Fibroblast of the aortic adventitia (primary cell): ENCODE results near the gene KCTD8. TPM values are rescaled to one million over a fixed set of nuclear protein-coding genes. Genes with fewer than 3 reads are reported as not detected.
"Not testable (repeated sequence)": the region's sequence is repeated elsewhere in the genome, so short reads cannot be mapped to it uniquely, and the experiment has no call there.

Experiments
- DNase-seq: peaks from one replicate; pipeline ENCODE4 v3.0.0-alpha.2; 2010; ENCODE audit warnings: low read depth
- H3K4me3 ChIP-seq: 2 replicates; pipeline ENCODE4 v1.5.1; 2011; ENCODE audit warnings: low read depth, mild to moderate bottlenecking, control low read depth, low read length, moderate library complexity
- CTCF ChIP-seq: IDR thresholded peaks from 2 replicates; pipeline ENCODE4 v1.5.1; 2011; ENCODE audit warnings: mild to moderate bottlenecking, low read length, control low read depth, inconsistent platforms; ENCODE audit not compliant: insufficient read depth
- total RNA-seq: library from RNA; depleted of rRNA; stranded (reverse); fragments of >200 nt; gene quantifications from 2 replicates; pipeline ENCODE4 v1.2.3, GENCODE V29; 2012; ENCODE audit warnings: low replicate concordance

KCTD8 gene
- total RNA-seq, 1 donor: 3.2 TPM

- no peak for DNase-seq
Observed at GRCh38 chr4:44228326-44228725, 220.3 kb downstream of the KCTD8 start.

GRCh38 chr4:44221407-44221806 is 227.2 kb downstream of the KCTD8 start:
- no peak for TF ChIP-seq CTCF
- no peak overlapping the region for H3K4me3 ChIP-seq
- peak; percentile 1 for DNase-seq

More at GRCh38 chr4:44228326-44228725, 220.3 kb downstream of the KCTD8 start:
- TF ChIP-seq CTCF: no peak
- no peak overlapping the region for H3K4me3 ChIP-seq

- H3K4me3 ChIP-seq: no peak overlapping the region
- no peak for DNase-seq
Observed at GRCh38 chr4:44210750-44211149, 237.9 kb downstream of the KCTD8 start.

GRCh38 chr4:44196796-44197195 is 251.8 kb downstream of the KCTD8 start:
- no peak for DNase-seq
- no peak overlapping the region for H3K4me3 ChIP-seq
- no peak for TF ChIP-seq CTCF

More at GRCh38 chr4:44210750-44211149, 237.9 kb downstream of the KCTD8 start:
- TF ChIP-seq CTCF: no peak

GRCh38 chr4:44194365-44194764 is 254.2 kb downstream of the KCTD8 start:
- TF ChIP-seq CTCF: no peak
- DNase-seq: no peak
- no peak overlapping the region for H3K4me3 ChIP-seq

- no peak overlapping the region for H3K4me3 ChIP-seq
- DNase-seq: no peak
- TF ChIP-seq CTCF: no peak
Observed at GRCh38 chr4:44186850-44187246, 261.8 kb downstream of the KCTD8 start.

GRCh38 chr4:44186096-44186849 is 262.3 kb downstream of the KCTD8 start:
- DNase-seq: no peak
- no peak overlapping the region for H3K4me3 ChIP-seq
- TF ChIP-seq CTCF: no peak

- DNase-seq, H3K4me3 ChIP-seq: not testable (repeated sequence)
Observed at GRCh38 chr4:44181491-44182349, 266.9 kb downstream of the KCTD8 start.

- not testable (repeated sequence) for H3K4me3 ChIP-seq, DNase-seq
Observed at GRCh38 chr4:44167766-44168165, 280.8 kb downstream of the KCTD8 start.
